Sigmoid colon (tissue), 7 donors: ENCODE results near the gene WIPF3. TPM values are rescaled to one million over a fixed set of nuclear protein-coding genes. Genes with fewer than 3 reads are reported as not detected.
A peak's percentile ranks its signal among the peaks of the same experiment; 100 is the strongest.

Experiments used
- DNase-seq: peaks from one replicate; pipeline ENCODE4 v3.0.0-alpha.2; 2019
- H3K27ac ChIP-seq, 4 donors: fragments of 200-600 bp; sonication (generic); one replicate each; pipeline ENCODE4 v1.5.1; 2016 to 2019; ENCODE audit warnings: mild to moderate bottlenecking in 1 of 4
- H3K27me3 ChIP-seq, 3 donors: fragments of 200-600 bp; sonication (generic); one replicate each; pipeline ENCODE4 v1.5.1; 2019; ENCODE audit warnings: mild to moderate bottlenecking in 1 of 3
- H3K36me3 ChIP-seq, 4 donors: fragments of 200-600 bp; sonication (generic); one replicate each; pipeline ENCODE4 v1.5.1; 2016 to 2019
- H3K4me1 ChIP-seq, 4 donors: fragments of 200-600 bp; sonication (generic); one replicate each; pipeline ENCODE4 v1.5.1; 2017 to 2019
- H3K4me3 ChIP-seq, 4 donors: fragments of 200-600 bp; sonication (generic); one replicate each; pipeline ENCODE4 v1.5.1; 2017 to 2019; ENCODE audit warnings: mild to moderate bottlenecking in 2 of 4, moderate library complexity in 1 of 4
- H3K9me3 ChIP-seq, 4 donors: fragments of 200-600 bp in 3 of 4; sonication (generic) in 3 of 4; one replicate each; pipeline versions ENCODE4 v1.5.1 to v1.6.1; 2013 to 2019
- EP300 ChIP-seq, 4 donors: sonication (generic); formaldehyde crosslinking; IDR thresholded peaks; one replicate each; pipeline ENCODE4 v1.6.1; 2017; ENCODE audit warnings: antibody characterized with exemption in 4 of 4
- POLR2A ChIP-seq, 2 donors: fragments of 450-650 bp; IDR thresholded peaks; one replicate each; pipeline ENCODE4 v1.6.1; 2016; ENCODE audit warnings: antibody characterized with exemption in 2 of 2, mild to moderate bottlenecking in 2 of 2, moderate library complexity in 2 of 2
- POLR2AphosphoS5 ChIP-seq, 4 donors: sonication (generic); formaldehyde crosslinking; IDR thresholded peaks; one replicate each; pipeline ENCODE4 v1.6.1; 2017; ENCODE audit warnings: antibody characterized with exemption in 4 of 4
- WGBS, 2 donors: extraction: QIAGEN DNeasy Blood & Tissue Kit; methylation state at CpG; one replicate each; pipeline ENCODE4 v1.1.7; 2013; 5-methylcytosine and 5-hydroxymethylcytosine counted together
- intact Hi-C: fragments of 100-400 bp; cut with DNase I; formaldehyde crosslinking; loops from one replicate; pipeline ENCODE4 v1.15.1; 2023
- polyA plus RNA-seq, 3 donors: library from polyadenylated mRNA; stranded (reverse); fragments of 200-250 nt; gene quantifications; one replicate each; pipeline ENCODE4 v1.2.3, GENCODE V29; 2013
- total RNA-seq, 4 donors: library from RNA; depleted of rRNA; stranded (reverse); fragments of >200 nt; gene quantifications; one replicate each; pipeline ENCODE4 v1.1.0, GENCODE V29; 2016
- TF ChIP-seq, protein P1 (sequence below), 4 experiments: fragments of 450-650 bp in 3 of 4; fragments of 200-600 bp in 1 of 4; IDR thresholded peaks; one replicate each; pipeline ENCODE4 v1.5.1; 2016 to 2019; ENCODE audit warnings: antibody characterized with exemption in 4 of 4, mild to moderate bottlenecking in 3 of 4, moderate library complexity in 2 of 4
- donor health status: healthy with polysubstance abuse.
- donor health status: Bipolar disorder and iron deficiency.
- donor health status: healthy.

WIPF3 gene
- total and polyA plus RNA-seq, 7 donors, result 0.46 to 4.7 (median 0.71) TPM

DNA sequence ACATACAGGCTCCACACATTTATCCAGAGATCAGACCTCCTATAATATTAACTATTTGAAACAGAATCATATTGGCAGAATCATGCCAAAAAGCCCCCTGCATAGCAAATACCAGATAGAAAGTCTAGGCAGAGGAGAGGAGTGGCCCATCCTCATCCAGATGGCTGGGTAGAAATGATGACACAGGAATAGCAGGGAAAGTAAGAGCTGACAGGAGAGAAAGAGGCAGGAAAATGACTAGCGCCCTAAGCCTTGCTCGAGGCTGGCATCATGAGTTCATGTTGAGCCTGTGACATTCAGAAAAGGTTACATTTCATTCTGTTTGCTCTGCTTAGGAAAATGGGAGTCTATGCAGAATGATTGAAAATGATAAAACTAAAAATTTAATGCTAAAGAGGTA, 27.6 kb downstream of the WIPF3 start:
- intact Hi-C loops, result no loop called here
- no peaks in the 10 kb centered on the region for H3K36me3 ChIP-seq
- 88 to 89% methylated on average over 2 of the region's 2 CpGs for WGBS, 2 donors
- H3K4me1 ChIP-seq, result no peaks in the 10 kb centered on the region
- no peak overlapping the region for H3K4me3 ChIP-seq
- no peaks in the 10 kb centered on the region for H3K9me3 ChIP-seq
- no peaks in the 10 kb centered on the region for H3K27me3 ChIP-seq
- TF ChIP-seq, protein P1, sequence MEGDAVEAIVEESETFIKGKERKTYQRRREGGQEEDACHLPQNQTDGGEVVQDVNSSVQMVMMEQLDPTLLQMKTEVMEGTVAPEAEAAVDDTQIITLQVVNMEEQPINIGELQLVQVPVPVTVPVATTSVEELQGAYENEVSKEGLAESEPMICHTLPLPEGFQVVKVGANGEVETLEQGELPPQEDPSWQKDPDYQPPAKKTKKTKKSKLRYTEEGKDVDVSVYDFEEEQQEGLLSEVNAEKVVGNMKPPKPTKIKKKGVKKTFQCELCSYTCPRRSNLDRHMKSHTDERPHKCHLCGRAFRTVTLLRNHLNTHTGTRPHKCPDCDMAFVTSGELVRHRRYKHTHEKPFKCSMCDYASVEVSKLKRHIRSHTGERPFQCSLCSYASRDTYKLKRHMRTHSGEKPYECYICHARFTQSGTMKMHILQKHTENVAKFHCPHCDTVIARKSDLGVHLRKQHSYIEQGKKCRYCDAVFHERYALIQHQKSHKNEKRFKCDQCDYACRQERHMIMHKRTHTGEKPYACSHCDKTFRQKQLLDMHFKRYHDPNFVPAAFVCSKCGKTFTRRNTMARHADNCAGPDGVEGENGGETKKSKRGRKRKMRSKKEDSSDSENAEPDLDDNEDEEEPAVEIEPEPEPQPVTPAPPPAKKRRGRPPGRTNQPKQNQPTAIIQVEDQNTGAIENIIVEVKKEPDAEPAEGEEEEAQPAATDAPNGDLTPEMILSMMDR (IDR thresholded peaks at IDR 0.05), result no peak
- no peak for TF ChIP-seq EP300 (IDR thresholded peaks at IDR 0.05)
- no peak for TF ChIP-seq POLR2A (IDR thresholded peaks at IDR 0.05)
- no peak for TF ChIP-seq POLR2AphosphoS5 (IDR thresholded peaks at IDR 0.05)
- H3K27ac ChIP-seq, result no peak overlapping the region
- no peak for DNase-seq

GRCh38 chr7:29835718-29836117, 29.4 kb downstream of the WIPF3 start:
- WGBS, 2 donors, result 88 to 89% methylated on average over 12 of the region's 12 CpGs
- Histone ChIP-seq H3K27ac (no peak overlapping the region), H3K9me3 (no peaks in the 10 kb centered on the region), H3K36me3 (no peaks in the 10 kb centered on the region), H3K4me3 (no peak overlapping the region), H3K4me1 (peaks cover 0 to 8% (median 3%) of the 10 kb centered on the region in 4 donors), H3K27me3 (no peaks in the 10 kb centered on the region)
- intact Hi-C loops, result no loop called here
- no peak for TF ChIP-seq POLR2AphosphoS5 (IDR thresholded peaks at IDR 0.05)
- TF ChIP-seq POLR2A (IDR thresholded peaks at IDR 0.05), result no peak
- DNase-seq, result no peak

DNA sequence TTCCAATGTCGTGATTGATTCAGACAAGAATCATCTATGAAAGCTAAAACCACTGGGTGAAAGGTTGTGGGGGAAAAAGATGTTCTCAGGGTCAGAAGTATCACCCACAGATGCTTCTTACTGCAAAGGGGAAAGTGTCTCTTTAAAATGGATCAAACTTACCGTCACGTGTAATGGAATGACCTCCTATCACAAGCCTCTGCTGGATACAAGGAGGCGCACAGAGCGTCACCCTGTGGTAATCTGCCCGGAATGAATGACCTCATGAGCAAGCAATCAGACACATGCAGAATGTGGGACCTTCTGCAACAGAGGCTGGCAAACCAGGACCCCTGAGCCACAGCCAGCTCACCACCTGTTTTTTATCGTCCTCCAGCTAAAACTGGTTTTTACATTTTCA, 33.0 kb downstream of the WIPF3 start:
- no peaks in the 10 kb centered on the region for H3K36me3 ChIP-seq
- H3K27ac ChIP-seq, result peak overlapping the region in 1 of 4 donors; percentile 38
- intact Hi-C loops, result no loop called here
- H3K4me1 ChIP-seq, result peaks cover 0 to 8% (median 3%) of the 10 kb centered on the region in 4 donors
- H3K27me3 ChIP-seq, result no peaks in the 10 kb centered on the region
- WGBS, 2 donors, result 65 to 69% methylated on average over 7 of the region's 7 CpGs
- H3K9me3 ChIP-seq, result no peaks in the 10 kb centered on the region
- peak; percentile 87 for DNase-seq
- TF ChIP-seq POLR2AphosphoS5 (IDR thresholded peaks at IDR 0.05) (peak in 1 of 4 donors; percentile 47), POLR2A (IDR thresholded peaks at IDR 0.05) (no peak)
- TF ChIP-seq, protein P1 (IDR thresholded peaks at IDR 0.05), result no peak
- no peak overlapping the region for H3K4me3 ChIP-seq

GRCh38 chr7:29839921-29840320, 33.6 kb downstream of the WIPF3 start:
- Histone ChIP-seq H3K9me3 (no peaks in the 10 kb centered on the region), H3K36me3 (no peaks in the 10 kb centered on the region), H3K4me1 (peaks cover 0 to 8% (median 3%) of the 10 kb centered on the region in 4 donors), H3K27ac (peak overlapping the region in 1 of 4 donors; percentile 38), H3K4me3 (no peak overlapping the region), H3K27me3 (no peaks in the 10 kb centered on the region)
- DNase-seq, result no peak
- intact Hi-C loops, result no loop called here
- WGBS, 2 donors, result 89 to 94% methylated on average over 3 of the region's 3 CpGs
- TF ChIP-seq POLR2AphosphoS5 (IDR thresholded peaks at IDR 0.05), result no peak
- TF ChIP-seq POLR2A (IDR thresholded peaks at IDR 0.05), result no peak
- TF ChIP-seq, protein P1 (IDR thresholded peaks at IDR 0.05), result no peak
- TF ChIP-seq EP300 (IDR thresholded peaks at IDR 0.05), result no peak

DNA sequence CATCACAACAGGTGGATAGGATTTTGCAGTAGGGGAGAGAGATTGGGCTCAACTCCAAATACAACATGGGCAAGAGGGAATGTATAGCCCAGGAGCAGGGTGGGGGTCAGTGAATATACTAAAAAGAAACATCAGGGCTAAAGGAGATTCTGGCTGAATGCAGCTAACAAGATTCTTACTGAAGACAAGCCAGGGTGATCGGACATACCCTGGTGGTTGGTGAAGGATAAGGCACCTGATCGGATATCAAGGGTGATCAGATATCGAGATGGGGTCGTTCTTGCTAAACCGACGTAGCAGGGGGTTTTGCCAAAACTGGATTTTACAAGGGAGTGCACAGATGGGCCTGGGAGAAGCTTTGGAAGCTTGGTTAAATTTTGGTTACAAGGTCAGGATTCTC, 34.4 kb downstream of the WIPF3 start:
- H3K36me3 ChIP-seq, result no peaks in the 10 kb centered on the region
- peaks cover 0 to 8% (median 3%) of the 10 kb centered on the region in 4 donors for H3K4me1 ChIP-seq
- intact Hi-C loops, result no loop called here
- no peak for DNase-seq
- no peak overlapping the region for H3K27ac ChIP-seq
- no peak overlapping the region for H3K4me3 ChIP-seq
- no peak for TF ChIP-seq POLR2AphosphoS5 (IDR thresholded peaks at IDR 0.05)
- TF ChIP-seq POLR2A (IDR thresholded peaks at IDR 0.05), result no peak
- TF ChIP-seq, protein P1 (IDR thresholded peaks at IDR 0.05), result no peak
- TF ChIP-seq EP300 (IDR thresholded peaks at IDR 0.05), result no peak
- no peaks in the 10 kb centered on the region for H3K9me3 ChIP-seq
- WGBS, 2 donors, result 90 to 92% methylated on average over 6 of the region's 6 CpGs
- H3K27me3 ChIP-seq, result no peaks in the 10 kb centered on the region
